ENCODE data around the gene PIK3R5. TPM values are rescaled to one million over a fixed set of nuclear protein-coding genes. Genes with fewer than 3 reads are reported as not detected.

Gene PIK3R5, protein sequence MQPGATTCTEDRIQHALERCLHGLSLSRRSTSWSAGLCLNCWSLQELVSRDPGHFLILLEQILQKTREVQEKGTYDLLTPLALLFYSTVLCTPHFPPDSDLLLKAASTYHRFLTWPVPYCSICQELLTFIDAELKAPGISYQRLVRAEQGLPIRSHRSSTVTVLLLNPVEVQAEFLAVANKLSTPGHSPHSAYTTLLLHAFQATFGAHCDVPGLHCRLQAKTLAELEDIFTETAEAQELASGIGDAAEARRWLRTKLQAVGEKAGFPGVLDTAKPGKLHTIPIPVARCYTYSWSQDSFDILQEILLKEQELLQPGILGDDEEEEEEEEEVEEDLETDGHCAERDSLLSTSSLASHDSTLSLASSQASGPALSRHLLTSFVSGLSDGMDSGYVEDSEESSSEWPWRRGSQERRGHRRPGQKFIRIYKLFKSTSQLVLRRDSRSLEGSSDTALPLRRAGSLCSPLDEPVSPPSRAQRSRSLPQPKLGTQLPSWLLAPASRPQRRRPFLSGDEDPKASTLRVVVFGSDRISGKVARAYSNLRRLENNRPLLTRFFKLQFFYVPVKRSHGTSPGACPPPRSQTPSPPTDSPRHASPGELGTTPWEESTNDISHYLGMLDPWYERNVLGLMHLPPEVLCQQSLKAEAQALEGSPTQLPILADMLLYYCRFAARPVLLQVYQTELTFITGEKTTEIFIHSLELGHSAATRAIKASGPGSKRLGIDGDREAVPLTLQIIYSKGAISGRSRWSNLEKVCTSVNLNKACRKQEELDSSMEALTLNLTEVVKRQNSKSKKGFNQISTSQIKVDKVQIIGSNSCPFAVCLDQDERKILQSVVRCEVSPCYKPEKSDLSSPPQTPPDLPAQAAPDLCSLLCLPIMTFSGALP
- 10 to 100 TPM; 27.9 to 32.6 TPM for total RNA-seq

DNA sequence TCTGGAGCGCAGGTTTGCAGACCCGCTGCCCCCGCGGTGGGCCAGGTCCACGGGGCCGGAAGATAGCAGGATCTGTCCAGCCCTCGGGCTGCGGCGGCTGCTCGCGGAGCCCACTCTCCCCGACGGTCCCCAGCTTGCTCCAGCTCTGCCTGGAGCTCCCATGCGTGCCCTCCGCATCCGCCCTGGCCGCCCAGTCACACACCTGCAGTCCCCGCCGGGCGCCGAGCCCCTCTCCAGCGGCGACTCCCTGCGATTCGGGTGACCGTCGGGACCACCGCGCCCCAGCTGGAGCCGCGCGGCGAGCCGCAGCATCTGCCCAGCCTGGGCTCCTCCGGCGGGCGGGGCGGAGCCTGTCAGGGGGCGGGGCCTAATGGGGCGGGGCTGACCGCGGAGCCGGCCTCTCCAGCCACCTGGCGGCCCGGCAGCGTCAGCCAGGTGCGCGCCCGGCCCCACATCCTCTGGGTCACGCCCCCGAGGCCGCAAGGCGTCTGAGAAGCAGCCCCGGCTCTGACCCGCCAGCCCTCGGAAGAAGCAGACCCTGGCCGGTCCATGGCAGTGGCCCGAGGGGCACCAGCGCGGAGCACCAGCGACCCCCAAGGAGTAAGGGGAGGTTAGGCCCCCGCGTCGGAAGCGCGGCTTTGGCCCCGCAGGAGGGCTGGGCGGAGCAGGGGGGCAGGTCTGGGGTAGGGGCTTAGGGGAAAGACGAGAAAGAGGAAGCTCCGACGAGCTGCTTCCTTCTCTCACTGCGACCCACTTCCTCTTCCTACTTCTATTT lies at the start of gene PIK3R5:
Gene PIK3R5, minus strand, starts transcription at position 314 of the 775 bp plus-strand sequence. CDS start 54,213 bp downstream, outside the sequence.
- Mint-ChIP-seq H3K36me3 (peaks cover 32% of the 10 kb centered on the region), H3K4me3 (peak within 1 kb of the TSS; percentile 93), H3K27ac (peak within 1 kb of the TSS; percentile 94), H3K27me3 (no peaks in the 10 kb centered on the region), H3K4me1 (peaks cover 48% of the 10 kb centered on the region), H3K9me3 (peaks cover 23% of the 10 kb centered on the region)
- DNase-seq: peak; percentile 79

DNA sequence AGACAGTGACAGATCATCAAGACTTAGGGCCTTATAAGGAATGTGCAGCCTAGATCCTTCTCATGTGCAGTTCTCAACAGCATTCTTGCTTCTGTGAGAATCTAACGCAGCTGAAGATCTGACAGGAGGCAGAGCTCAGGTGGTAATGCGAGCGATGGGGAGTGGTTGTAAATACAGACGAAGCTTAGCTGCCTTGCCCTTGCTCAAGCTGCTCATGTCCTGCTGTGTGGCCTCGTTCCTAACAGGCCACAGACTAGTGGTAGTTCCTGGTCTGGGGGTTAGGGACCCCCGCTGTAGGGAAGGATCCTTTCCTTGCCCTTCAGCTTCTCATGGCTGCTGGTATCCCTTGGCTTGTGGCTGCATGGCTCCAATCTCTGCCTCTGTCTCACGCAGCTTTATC lies 45.5 kb upstream of the PIK3R5 start:
- Mint-ChIP-seq H3K27ac (no peak overlapping the region), H3K27me3 (peaks cover 63% of the 10 kb centered on the region), H3K4me3 (no peak overlapping the region), H3K4me1 (no peaks in the 10 kb centered on the region), H3K36me3 (no peaks in the 10 kb centered on the region), H3K9me3 (no peaks in the 10 kb centered on the region)
- no peak for DNase-seq

DNA sequence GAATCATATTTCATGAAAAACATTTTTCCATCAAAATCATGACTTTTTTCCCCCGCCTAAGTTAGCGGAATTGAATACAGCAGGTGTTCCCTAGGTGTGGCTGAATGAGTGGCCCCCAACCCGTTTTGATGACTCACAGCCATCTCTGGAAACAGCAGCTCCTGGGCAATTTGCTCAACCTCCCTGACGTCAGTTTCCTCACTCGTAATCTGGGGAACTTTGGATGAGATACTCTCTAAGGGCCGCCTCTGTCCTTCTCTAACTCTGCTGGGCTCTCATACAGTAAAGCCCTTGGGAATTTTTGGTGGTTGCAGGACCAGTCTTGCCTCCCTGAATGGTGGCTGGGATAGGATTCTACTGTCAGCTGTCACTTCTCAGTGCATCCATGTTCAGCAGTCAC lies 44.2 kb upstream of the PIK3R5 start:
- Mint-ChIP-seq H3K4me3 (no peak overlapping the region), H3K9me3 (no peaks in the 10 kb centered on the region), H3K4me1 (no peaks in the 10 kb centered on the region), H3K36me3 (no peaks in the 10 kb centered on the region), H3K27me3 (peaks cover 72% of the 10 kb centered on the region), H3K27ac (no peak overlapping the region)
- DNase-seq: no peak

DNA sequence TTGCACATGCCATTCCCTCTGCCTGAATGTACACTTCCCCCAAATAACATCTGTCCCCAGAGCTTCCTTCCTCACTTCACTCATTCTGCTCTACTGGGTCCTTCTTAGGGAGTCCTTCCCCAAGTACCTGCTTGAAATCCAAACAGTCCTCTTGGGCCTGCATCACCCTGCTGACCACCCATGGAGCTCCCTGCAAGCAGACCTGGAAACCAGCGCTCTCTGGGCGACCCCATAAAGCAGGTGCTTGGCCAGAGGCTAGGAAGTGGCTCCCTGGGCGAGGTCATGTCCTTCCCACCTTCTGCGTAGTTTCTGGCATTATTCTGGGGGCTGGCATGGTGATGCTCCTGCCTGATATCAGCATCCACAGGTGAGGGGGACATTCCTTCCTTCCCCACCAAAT lies 43.6 kb upstream of the PIK3R5 start:
- Mint-ChIP-seq H3K36me3 (no peaks in the 10 kb centered on the region), H3K27me3 (peaks cover 78% of the 10 kb centered on the region), H3K27ac (no peak overlapping the region), H3K4me3 (no peak overlapping the region), H3K9me3 (no peaks in the 10 kb centered on the region), H3K4me1 (no peaks in the 10 kb centered on the region)
- DNase-seq: no peak

DNA sequence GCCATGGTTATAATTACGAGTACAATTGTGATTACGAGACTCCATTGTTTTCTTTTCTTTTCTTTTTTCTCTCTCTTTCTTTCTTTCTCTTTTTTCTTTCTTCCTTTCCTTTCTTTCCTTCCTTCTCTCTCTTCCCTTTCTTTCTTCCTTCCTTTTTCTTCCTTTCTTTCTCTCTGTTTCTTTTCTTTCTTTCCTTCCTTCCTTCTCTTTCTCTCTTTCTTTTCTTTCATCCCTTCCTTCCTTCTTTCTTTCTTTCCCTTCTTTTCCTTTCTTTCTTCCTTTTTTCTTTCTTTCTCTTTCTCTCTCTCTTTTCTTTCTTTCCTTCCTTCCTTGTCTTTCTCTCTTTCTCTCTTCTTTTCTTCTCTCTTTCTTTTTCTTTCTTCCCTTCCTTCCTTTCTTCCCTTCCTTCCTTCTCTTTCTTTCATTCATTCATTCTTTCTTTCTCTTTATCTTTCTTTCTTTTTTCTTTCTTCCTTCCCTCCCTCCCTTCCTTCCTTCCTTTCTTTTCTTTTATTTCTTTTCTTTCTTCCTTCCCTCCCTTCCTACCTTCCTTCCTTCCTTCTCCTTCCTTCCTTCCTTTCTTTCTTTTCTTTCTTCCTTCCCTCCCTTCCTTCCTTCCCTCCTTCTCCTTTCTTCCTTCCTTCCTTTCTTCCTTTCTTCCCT lies 41.7 kb upstream of the PIK3R5 start:
- Mint-ChIP-seq H3K9me3 (no peaks in the 10 kb centered on the region), H3K4me1 (peaks cover 4% of the 10 kb centered on the region), H3K27ac (no peak overlapping the region), H3K27me3 (peaks cover 82% of the 10 kb centered on the region), H3K36me3 (no peaks in the 10 kb centered on the region), H3K4me3 (no peak overlapping the region)
- no peak for DNase-seq

DNA sequence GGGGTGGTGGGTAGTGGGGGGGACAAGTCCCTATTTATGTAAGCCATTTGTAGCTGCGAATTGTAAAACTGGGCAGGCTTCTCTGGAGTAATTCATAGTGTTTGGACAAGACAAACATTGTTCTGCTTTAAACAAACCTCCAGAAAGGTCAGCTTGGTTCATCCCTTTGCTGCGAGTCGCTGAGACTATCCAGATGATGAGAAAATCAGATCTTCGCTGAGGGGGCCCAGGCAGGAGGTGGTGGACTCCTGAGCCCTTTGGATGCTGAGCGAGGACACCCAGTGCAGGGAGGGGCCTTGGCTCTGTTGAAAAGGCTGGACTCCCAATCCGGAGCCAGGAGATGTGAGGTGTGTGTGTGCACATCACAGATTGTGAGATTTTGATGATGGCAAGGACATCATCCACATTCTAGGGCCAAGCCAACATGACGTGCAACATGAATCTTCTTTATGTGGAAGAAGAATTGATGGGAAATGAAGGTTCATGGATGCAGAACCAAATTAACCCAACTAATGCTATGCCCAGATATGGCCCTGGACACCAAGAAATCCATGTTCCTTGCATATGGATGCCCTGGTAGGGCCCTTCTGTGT lies 40.8 kb upstream of the PIK3R5 start:
- no peaks in the 10 kb centered on the region for H3K9me3 Mint-ChIP-seq
- H3K4me1 Mint-ChIP-seq: peaks cover 6% of the 10 kb centered on the region
- no peaks in the 10 kb centered on the region for H3K36me3 Mint-ChIP-seq
- H3K4me3 Mint-ChIP-seq: no peak overlapping the region
- DNase-seq: no peak
- peaks cover 86% of the 10 kb centered on the region for H3K27me3 Mint-ChIP-seq
- no peak overlapping the region for H3K27ac Mint-ChIP-seq

DNA sequence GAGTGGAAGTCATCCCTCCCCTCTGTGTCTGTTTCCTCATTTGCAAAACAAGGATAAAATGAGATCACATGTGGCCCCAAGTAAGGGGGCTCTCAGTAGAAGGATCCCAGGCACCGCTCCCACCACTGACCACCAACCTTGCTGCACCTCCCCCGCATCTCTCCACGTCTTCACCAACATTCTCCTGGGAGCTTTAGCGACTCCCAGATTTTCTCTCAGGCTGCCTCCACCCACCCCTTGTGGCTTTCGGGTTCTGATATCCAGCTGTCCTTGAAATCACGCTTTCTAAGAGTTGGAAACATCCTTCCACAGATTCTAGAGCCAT lies 39.4 kb upstream of the PIK3R5 start:
- DNase-seq: no peak
- H3K4me1 Mint-ChIP-seq: peaks cover 6% of the 10 kb centered on the region
- no peak overlapping the region for H3K27ac Mint-ChIP-seq
- no peaks in the 10 kb centered on the region for H3K36me3 Mint-ChIP-seq
- H3K9me3 Mint-ChIP-seq: no peaks in the 10 kb centered on the region
- H3K4me3 Mint-ChIP-seq: no peak overlapping the region
- H3K27me3 Mint-ChIP-seq: peaks cover 88% of the 10 kb centered on the region

DNA sequence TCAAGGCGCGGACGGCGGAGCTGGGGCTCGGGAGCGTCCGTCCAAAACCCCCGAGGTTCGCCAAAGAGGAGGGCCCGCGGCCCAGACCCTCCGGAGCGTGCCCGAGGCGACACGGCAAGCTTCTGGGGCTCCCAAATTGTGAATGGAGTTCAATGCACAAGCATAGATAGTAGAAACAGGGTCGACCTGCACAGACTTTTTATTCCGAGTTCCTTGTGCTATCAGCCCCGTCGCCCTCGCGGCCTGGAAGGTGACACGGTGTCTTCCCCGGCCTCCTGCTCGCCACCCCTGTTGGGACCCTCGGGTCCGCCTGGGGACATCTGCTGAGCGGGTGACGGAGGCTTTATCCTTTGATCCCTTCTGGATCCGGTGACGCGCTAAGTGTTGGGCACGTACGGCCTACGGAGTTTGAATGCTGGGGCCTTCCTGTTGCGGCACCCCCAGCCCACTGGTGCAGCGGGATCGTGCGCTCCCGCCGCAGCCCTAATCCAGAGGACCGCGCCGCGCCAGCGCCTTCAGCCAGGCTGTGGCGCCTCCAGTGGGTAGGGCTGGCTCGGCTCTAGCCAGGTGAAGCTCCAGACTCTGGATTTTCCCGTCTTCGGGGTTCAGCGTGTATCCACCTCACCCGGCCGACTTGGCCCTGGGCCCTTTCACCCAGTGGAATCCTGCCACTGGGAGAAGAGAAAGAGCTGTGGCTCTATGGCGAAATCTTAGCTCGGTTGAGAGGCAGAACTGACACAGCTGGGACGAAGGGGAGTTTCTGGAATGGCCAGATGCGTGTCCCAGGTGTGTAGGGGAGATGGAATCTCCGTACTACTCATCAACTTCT lies 38.8 kb upstream of the PIK3R5 start:
- H3K36me3 Mint-ChIP-seq: no peaks in the 10 kb centered on the region
- H3K27ac Mint-ChIP-seq: no peak overlapping the region
- no peak for DNase-seq
- H3K27me3 Mint-ChIP-seq: peaks cover 88% of the 10 kb centered on the region
- no peaks in the 10 kb centered on the region for H3K9me3 Mint-ChIP-seq
- H3K4me3 Mint-ChIP-seq: no peak overlapping the region
- H3K4me1 Mint-ChIP-seq: peaks cover 6% of the 10 kb centered on the region

DNA sequence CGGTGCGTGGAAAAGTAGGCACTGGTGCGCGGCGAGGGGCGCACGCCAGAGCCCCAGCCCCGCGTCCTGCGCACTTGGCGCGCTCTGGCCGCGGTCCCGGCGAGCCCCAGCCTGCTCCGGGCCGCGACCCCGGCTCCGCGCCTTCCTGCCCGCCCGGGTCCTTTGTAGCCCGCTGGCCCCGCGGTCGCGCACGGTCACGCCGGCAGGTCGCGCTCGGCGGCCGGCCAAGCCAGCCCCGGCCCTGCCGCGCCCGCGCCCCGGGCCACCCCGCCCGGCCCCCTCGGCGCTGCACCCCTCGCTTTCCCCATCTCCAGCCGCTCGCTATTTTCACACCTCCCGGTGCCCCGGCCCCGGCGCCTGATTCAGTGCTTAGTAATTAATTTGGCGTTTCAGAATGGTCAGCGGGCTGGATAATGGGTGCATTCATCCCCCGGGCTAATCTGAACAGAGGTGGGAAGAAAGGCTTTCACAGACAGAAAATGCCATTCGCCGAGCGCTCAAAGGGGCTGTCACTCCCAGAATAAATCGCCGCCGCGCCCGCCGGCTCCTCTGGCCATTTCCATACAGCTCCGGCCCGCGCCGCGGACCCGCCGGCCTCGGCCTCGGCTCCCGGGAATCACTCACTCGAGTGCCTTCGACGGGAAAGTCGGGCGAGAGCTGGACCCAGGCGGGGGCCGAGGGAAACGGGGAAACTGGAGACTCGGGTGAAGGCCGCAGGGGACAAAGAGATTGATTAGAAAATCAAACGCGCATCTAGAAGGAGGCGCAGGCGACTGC lies 38.0 kb upstream of the PIK3R5 start:
- Mint-ChIP-seq H3K4me3 (peak overlapping the region; percentile 29), H3K9me3 (no peaks in the 10 kb centered on the region), H3K4me1 (peaks cover 6% of the 10 kb centered on the region), H3K27ac (no peak overlapping the region), H3K27me3 (peaks cover 85% of the 10 kb centered on the region), H3K36me3 (no peaks in the 10 kb centered on the region)
- no peak for DNase-seq

DNA sequence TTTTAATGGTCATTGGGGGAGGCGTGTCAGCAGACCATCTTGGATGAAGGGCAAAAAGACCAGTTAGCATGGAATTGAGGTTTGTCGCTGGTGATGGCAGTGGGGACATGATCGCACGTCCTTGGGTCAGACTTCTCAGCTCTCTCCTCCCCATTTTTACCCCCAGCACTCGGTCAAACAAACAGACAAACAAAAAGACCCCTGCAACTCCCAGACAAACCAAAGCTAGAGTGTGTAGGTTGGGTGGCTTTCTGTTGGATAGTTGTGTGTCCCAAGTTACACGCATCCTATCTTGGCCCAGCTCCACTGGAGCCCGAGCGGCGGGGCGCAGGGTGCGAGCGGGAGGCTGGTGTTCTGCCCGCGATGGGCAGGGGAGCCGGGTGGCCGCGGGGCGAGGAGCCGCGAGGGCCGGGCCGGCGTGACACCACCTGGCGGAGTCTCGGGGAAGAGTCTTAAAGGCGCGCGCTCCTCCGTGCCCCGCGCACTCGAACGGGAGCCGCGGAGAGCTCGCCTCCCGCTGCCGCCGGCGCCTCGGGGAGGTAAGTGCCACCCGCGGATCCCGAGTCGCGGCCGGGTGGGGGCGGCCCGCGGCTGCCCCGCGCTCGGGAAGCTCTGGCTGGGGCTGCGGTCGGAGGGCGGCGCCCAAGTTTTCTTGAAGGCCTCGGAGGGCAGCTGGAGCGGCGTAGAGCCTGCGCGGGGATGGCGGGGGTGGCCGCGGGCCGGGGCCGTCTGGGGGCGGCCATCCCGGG lies 37.3 kb upstream of the PIK3R5 start:
- Mint-ChIP-seq H3K4me1 (peaks cover 10% of the 10 kb centered on the region), H3K4me3 (peak overlapping the region; percentile 8), H3K27ac (no peak overlapping the region), H3K36me3 (no peaks in the 10 kb centered on the region), H3K27me3 (peaks cover 82% of the 10 kb centered on the region), H3K9me3 (no peaks in the 10 kb centered on the region)
- DNase-seq: peak; percentile 45

DNA sequence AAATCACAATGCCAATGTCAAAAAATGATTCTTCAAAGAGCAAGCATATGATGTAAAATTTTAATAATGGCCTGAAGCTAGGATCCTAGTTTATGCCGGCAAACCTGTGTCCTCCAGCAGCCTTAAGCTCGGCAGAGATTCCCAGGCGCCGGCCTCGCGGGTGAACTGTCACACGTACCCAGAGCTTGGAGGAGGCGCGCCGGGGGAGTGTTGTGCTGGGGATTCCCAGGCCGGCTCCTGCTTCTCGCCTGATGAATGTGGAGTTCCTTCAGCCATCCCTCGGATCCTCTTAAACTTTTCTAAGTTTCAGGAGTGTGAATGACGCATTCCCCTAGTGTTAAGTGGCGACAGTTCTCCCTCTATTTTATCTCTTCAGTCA lies 36.7 kb upstream of the PIK3R5 start:
- Mint-ChIP-seq H3K4me3 (peak overlapping the region; percentile 8), H3K9me3 (no peaks in the 10 kb centered on the region), H3K27me3 (peaks cover 77% of the 10 kb centered on the region), H3K4me1 (peaks cover 10% of the 10 kb centered on the region), H3K27ac (no peak overlapping the region), H3K36me3 (no peaks in the 10 kb centered on the region)
- no peak for DNase-seq

DNA sequence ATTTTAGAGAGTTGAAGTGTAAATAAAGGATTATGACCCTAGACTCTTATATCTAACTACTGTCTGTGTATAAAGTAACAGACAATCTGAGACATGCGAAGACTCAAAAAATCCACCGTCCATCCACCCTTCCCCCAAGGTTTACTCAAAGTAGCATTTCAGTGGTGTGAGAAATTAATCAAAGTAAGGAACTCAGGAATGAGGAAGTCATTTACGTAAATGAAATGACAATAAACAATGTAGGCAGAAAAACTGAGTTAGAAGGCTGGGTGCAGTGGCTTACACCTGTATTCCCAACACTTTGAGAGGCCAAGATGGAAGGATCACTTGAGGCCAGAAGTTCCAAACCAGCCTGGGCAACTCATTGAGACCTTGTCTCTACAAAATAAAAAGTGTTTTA lies 36.1 kb upstream of the PIK3R5 start:
- no peak for DNase-seq
- Mint-ChIP-seq H3K4me3 (no peak overlapping the region), H3K27ac (no peak overlapping the region), H3K4me1 (peaks cover 10% of the 10 kb centered on the region), H3K36me3 (no peaks in the 10 kb centered on the region), H3K9me3 (no peaks in the 10 kb centered on the region), H3K27me3 (peaks cover 72% of the 10 kb centered on the region)
